Peyer's patch (tissue), 4 donors: Measurements from ENCODE around the gene VCAM1.

Source experiments
- CTCF ChIP-seq, 6 experiments: fragments of 450-650 bp in 4 of 6; fragments of 200-600 bp in 2 of 6; sonication (generic) in 1 of 6; IDR thresholded peaks; one replicate each; pipeline ENCODE4 v1.5.1; 2017 to 2019; ENCODE audit warnings: antibody characterized with exemption in 6 of 6, mild to moderate bottlenecking in 3 of 6, moderate library complexity in 1 of 6
- POLR2A ChIP-seq, 2 donors: fragments of 450-650 bp; IDR thresholded peaks; one replicate each; pipeline ENCODE4 v1.5.1; 2017; ENCODE audit warnings: antibody characterized with exemption in 2 of 2, mild to moderate bottlenecking in 2 of 2, moderate library complexity in 2 of 2

DNA sequence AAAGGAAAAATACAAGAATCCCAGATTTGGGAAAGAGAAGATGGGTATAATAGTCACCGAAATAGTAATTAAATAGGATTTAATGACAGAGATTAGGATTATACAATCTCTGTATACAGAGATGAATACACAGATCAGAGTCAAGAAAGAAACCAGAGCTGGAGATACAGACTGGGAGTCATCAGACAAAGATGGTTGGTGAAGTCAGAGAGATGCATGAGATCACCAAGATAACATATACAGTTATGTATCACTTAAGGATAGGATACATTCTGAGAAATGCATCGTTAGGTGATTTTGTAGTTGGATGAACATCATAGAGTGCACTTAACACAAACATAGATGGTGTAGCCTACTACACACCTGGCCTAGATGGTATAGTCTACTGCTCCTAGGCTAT is 49.8 kb downstream of the VCAM1 start:
- TF ChIP-seq CTCF (IDR thresholded peaks at IDR 0.05), result no peak
- no peak for TF ChIP-seq POLR2A (IDR thresholded peaks at IDR 0.05)
